Transverse colon (tissue), 4 donors: ENCODE measurements around the gene HIF1A. TPM values are rescaled to one million over a fixed set of nuclear protein-coding genes. Genes with fewer than 3 reads are reported as not detected.

ENCODE experiments used
- DNase-seq: peaks from one replicate; pipeline ENCODE4 v3.0.0-alpha.2; 2019
- H3K27ac ChIP-seq, 4 donors: fragments of 200-600 bp; sonication (generic); 2 replicates each; pipeline ENCODE4 v1.5.1; 2016 to 2018; ENCODE audit warnings: inconsistent platforms in 4 of 4
- H3K27me3 ChIP-seq: fragments of 200-600 bp; sonication (generic); 2 replicates; pipeline ENCODE4 v1.5.1; 2017; ENCODE audit warnings: inconsistent platforms
- H3K36me3 ChIP-seq, 4 donors: fragments of 200-600 bp; sonication (generic); 2 replicates each; pipeline ENCODE4 v1.5.1; 2017 to 2019; ENCODE audit warnings: inconsistent platforms in 4 of 4
- H3K4me1 ChIP-seq, 4 donors: fragments of 200-600 bp; sonication (generic); 2 replicates each; pipeline ENCODE4 v1.5.1; 2017 to 2020; ENCODE audit warnings: inconsistent platforms in 4 of 4
- H3K4me3 ChIP-seq, 4 donors: fragments of 200-600 bp; sonication (generic); 1 replicate in 1 of 4; 2 replicates in 3 of 4; pipeline versions ENCODE4 v1.5.1 to v1.6.1; 2017 to 2019; ENCODE audit warnings: inconsistent platforms in 4 of 4
- H3K9me3 ChIP-seq, 2 donors: fragments of 200-600 bp; sonication (generic); 2 replicates each; pipeline ENCODE4 v1.5.1; 2017 to 2019; ENCODE audit warnings: inconsistent platforms in 2 of 2
- CTCF ChIP-seq, 5 experiments: fragments of 200-600 bp in 3 of 5; fragments of 450-650 bp in 2 of 5; sonication (generic) in 3 of 5; IDR thresholded peaks; 1 replicate in 2 of 5; 2 replicates in 3 of 5; pipeline ENCODE4 v1.5.1; 2016 to 2017; ENCODE audit warnings: antibody characterized with exemption in 5 of 5, inconsistent platforms in 3 of 5, mild to moderate bottlenecking in 2 of 5, moderate library complexity in 1 of 5
- EP300 ChIP-seq: sonication (generic); formaldehyde crosslinking; IDR thresholded peaks from one replicate; pipeline ENCODE4 v1.6.1; 2017; ENCODE audit warnings: antibody characterized with exemption, low read depth
- POLR2A ChIP-seq: fragments of 450-650 bp; IDR thresholded peaks from one replicate; pipeline ENCODE4 v1.6.1; 2016; ENCODE audit warnings: antibody characterized with exemption, mild to moderate bottlenecking, moderate library complexity
- POLR2AphosphoS5 ChIP-seq, 3 donors: sonication (generic); formaldehyde crosslinking; IDR thresholded peaks; one replicate each; pipeline ENCODE4 v1.6.1; 2016; ENCODE audit warnings: antibody characterized with exemption in 3 of 3
- WGBS, 2 donors: methylation state at CpG; one replicate each; pipeline ENCODE4 v1.1.5; 2018; ENCODE audit warnings: low coverage in 1 of 2; 5-methylcytosine and 5-hydroxymethylcytosine counted together
- in situ Hi-C, 4 donors: fragments of 200-750 bp; cut with MboI; loops; one replicate each; pipeline versions ENCODE4 v1.15.0 to v1.15.1; 2017; ENCODE audit warnings: low sequenced_read_pairs in 3 of 4, low pct_ligation_motif_present in 1 of 4, low pct_unique_long_range_greater_than_20kb in 1 of 4
- intact Hi-C: fragments of 100-400 bp; cut with DNase I; formaldehyde crosslinking; loops from one replicate; pipeline ENCODE4 v1.15.1; 2023; ENCODE audit warnings: low total_unique reads
- total RNA-seq, 4 donors: library from RNA; depleted of rRNA; stranded (reverse); fragments of >200 nt; gene quantifications; one replicate each; pipeline ENCODE4 v1.1.0, GENCODE V29; 2016

The HIF1A gene
- total RNA-seq, 4 donors from 2014 or later = 27.9 to 103 (median 76.1) TPM

GRCh38 chr14:61780125-61780524 lies 84.8 kb downstream of the HIF1A start:
- 64 to 70% methylated on average over 3 of the region's 3 CpGs for WGBS, 2 donors
- Histone ChIP-seq H3K27ac (no peak overlapping the region), H3K27me3 (no peaks in the 10 kb centered on the region), H3K36me3 (peaks cover 0 to 36% (median 11%) of the 10 kb centered on the region in 4 donors), H3K4me3 (no peak overlapping the region), H3K4me1 (no peaks in the 10 kb centered on the region), H3K9me3 (no peaks in the 10 kb centered on the region)
- DNase-seq = no peak
- in situ Hi-C loops = no loop called here
- TF ChIP-seq POLR2AphosphoS5 (IDR thresholded peaks at IDR 0.05) (no peak), EP300 (no peak), CTCF (IDR thresholded peaks at IDR 0.05) (no peak), POLR2A (no peak)
- intact Hi-C loops = no loop called here

DNA sequence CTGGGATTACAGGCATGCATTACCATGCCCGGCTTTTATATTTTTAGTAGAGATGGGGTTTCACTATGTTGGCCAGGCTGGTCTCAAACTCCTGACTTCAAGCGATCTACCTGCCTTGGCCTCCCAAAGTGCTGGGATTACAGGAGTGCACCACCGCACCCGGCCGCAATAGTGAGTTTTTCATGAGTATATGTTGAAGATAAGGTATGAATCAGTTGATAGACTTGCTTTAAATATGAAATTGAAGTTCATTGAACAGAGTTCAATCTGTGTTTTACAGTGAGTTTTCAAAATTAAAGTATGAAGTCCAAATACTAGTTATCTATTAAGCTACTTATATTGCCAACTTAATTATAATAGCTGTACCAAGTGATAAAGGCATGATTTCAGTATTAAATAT lies 102.0 kb downstream of the HIF1A start:
- no peaks in the 10 kb centered on the region for H3K9me3 ChIP-seq
- H3K4me3 ChIP-seq = no peak overlapping the region
- intact Hi-C loops = no loop called here
- no peak for DNase-seq
- no peak overlapping the region for H3K27ac ChIP-seq
- in situ Hi-C loops = no loop called here
- TF ChIP-seq POLR2AphosphoS5 (IDR thresholded peaks at IDR 0.05) = no peak
- no peak for TF ChIP-seq POLR2A
- no peak for TF ChIP-seq EP300
- no peak for TF ChIP-seq CTCF (IDR thresholded peaks at IDR 0.05)
- peaks cover 0 to 20% (median 2%) of the 10 kb centered on the region in 4 donors for H3K36me3 ChIP-seq
- no peaks in the 10 kb centered on the region for H3K4me1 ChIP-seq
- 97 to 100% methylated on average over 4 to 5 of the region's 5 CpGs for WGBS, 2 donors
- no peaks in the 10 kb centered on the region for H3K27me3 ChIP-seq

Other genes starting within 250 kb of the HIF1A start
- 1 to 10 TPM in 2 of 4 donors, under 1 TPM in 1, not detected in 1; 0.20 to 5.1 (median 3.8) TPM for gene SNAPC1, start 66.9 kb downstream of the HIF1A start, total RNA-seq
- gene SYT16, start 117.2 kb downstream of the HIF1A start, total RNA-seq = under 1 TPM in 1 of 4 donors, not detected in 3; 0.14 TPM